KOPT-K1 (cell line): ENCODE measurements around the gene HSPA2.
"Not testable (repeated sequence)": the region's sequence is repeated elsewhere in the genome, so short reads cannot be mapped to it uniquely, and the experiment has no call there.

Experiments used
- H3K27ac ChIP-seq: fragments of 200-600 bp; sonication (generic); 2 replicates; pipeline ENCODE4 v1.5.1; 2016; ENCODE audit warnings: antibody characterized with exemption, mild to moderate bottlenecking, low read depth, low read length; ENCODE audit not compliant: poor library complexity, severe bottlenecking
- H3K36me3 ChIP-seq: fragments of 200-600 bp; sonication (generic); 2 replicates; pipeline ENCODE4 v1.5.1; 2017; ENCODE audit warnings: antibody characterized with exemption, mild to moderate bottlenecking, low read length, moderate library complexity; ENCODE audit not compliant: insufficient read depth
- H3K9me3 ChIP-seq: fragments of 200-600 bp; sonication (generic); 2 replicates; pipeline ENCODE4 v1.5.1; 2017; ENCODE audit warnings: antibody characterized with exemption, low read length, mild to moderate bottlenecking; ENCODE audit not compliant: insufficient read depth, poor library complexity, severe bottlenecking

Gene HSPA2

GRCh38 chr14:64507376-64508156 is 33.0 kb upstream of the HSPA2 start:
- H3K27ac ChIP-seq = peak overlapping the region; percentile 96
- peaks cover 7% of the 10 kb centered on the region for H3K36me3 ChIP-seq
- no peaks in the 10 kb centered on the region for H3K9me3 ChIP-seq

- Histone ChIP-seq H3K36me3 (peaks cover 11% of the 10 kb centered on the region), H3K27ac (no peak overlapping the region), H3K9me3 (no peaks in the 10 kb centered on the region)
Measured at GRCh38 chr14:64508215-64508776, 32.2 kb upstream of the HSPA2 start.

DNA sequence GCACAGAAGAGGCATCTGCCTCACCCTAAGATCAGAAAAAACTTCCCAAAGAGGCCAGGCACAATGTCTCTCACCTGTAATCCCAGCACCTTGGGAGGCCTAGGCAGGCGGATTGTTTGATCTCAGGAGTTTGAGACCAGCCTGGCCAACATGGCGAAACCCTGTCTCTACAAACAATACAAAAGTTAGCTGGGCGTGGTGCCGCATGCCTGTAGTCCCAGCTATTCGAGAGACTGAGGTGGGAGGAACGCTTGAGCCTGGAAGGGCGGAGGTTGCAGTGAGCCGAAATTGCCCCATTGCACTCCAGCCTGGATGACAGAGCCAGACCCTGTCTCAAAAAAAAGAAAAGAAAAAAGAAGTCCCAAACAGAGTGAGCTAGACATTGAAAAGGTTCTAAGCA is 31.5 kb upstream of the HSPA2 start:
- Histone ChIP-seq H3K36me3 (peaks cover 16% of the 10 kb centered on the region), H3K9me3 (no peaks in the 10 kb centered on the region), H3K27ac (no peak overlapping the region)

- Histone ChIP-seq H3K27ac (peak overlapping the region; percentile 11), H3K9me3 (no peaks in the 10 kb centered on the region)
Measured at GRCh38 chr14:64510825-64511671, 29.5 kb upstream of the HSPA2 start.

DNA sequence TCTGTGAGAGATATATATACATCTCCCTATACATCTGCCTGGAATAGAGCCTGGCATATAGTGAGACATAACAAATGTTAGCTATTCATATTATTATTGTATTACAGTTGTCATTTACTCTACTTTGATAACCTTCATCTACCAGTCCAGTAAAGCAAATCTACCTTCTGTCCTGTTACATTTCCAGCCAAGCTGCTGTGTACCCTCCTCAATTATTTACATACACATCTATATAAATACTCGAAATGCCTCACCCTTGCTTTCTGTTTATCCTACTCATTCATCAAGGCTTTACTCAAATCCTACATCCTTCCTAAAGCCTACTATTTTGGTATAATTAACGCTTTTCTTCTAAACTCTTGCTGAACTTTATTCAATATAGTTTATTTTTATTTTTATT is 27.3 kb upstream of the HSPA2 start:
- Histone ChIP-seq H3K9me3 (no peaks in the 10 kb centered on the region), H3K36me3 (peaks cover 21% of the 10 kb centered on the region), H3K27ac (no peak overlapping the region)

More at GRCh38 chr14:64510825-64511671, 29.5 kb upstream of the HSPA2 start:
- H3K36me3 ChIP-seq = peaks cover 21% of the 10 kb centered on the region

DNA sequence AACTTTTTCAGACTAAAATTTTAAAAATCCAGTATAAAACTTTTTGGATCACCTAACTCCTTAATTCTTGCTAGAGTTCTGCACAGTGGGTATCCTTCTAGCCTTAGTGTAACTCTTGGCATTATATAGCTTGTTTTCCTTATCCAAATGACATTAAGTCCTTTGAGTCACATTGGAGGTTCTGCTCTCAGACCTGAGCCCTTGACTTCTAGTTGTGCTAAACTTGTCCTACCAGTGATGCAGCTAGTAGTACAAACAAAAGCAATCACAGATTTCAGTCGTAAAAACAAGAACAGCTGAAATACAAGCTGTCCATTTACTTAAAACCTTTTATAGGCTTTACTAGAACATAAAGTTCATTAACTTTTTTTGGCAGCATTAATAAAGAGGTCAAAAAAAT is 25.5 kb upstream of the HSPA2 start:
- Histone ChIP-seq H3K27ac (no peak overlapping the region), H3K9me3 (no peaks in the 10 kb centered on the region), H3K36me3 (peaks cover 21% of the 10 kb centered on the region)

- H3K36me3 ChIP-seq = peaks cover 26% of the 10 kb centered on the region
- H3K9me3 ChIP-seq = no peaks in the 10 kb centered on the region
- H3K27ac ChIP-seq = no peak overlapping the region
Measured at GRCh38 chr14:64516969-64517368, 23.6 kb upstream of the HSPA2 start.

- peaks cover 33% of the 10 kb centered on the region for H3K36me3 ChIP-seq
- H3K27ac ChIP-seq, H3K9me3 ChIP-seq: not testable (repeated sequence)
Measured at GRCh38 chr14:64517667-64518066, 22.9 kb upstream of the HSPA2 start.

- Histone ChIP-seq H3K36me3 (peaks cover 35% of the 10 kb centered on the region), H3K27ac (no peak overlapping the region), H3K9me3 (no peaks in the 10 kb centered on the region)
Measured at GRCh38 chr14:64518229-64518628, 22.3 kb upstream of the HSPA2 start.

- Histone ChIP-seq H3K27ac (no peak overlapping the region), H3K36me3 (peaks cover 46% of the 10 kb centered on the region), H3K9me3 (no peaks in the 10 kb centered on the region)
Measured at GRCh38 chr14:64520699-64521098, 19.8 kb upstream of the HSPA2 start.

DNA sequence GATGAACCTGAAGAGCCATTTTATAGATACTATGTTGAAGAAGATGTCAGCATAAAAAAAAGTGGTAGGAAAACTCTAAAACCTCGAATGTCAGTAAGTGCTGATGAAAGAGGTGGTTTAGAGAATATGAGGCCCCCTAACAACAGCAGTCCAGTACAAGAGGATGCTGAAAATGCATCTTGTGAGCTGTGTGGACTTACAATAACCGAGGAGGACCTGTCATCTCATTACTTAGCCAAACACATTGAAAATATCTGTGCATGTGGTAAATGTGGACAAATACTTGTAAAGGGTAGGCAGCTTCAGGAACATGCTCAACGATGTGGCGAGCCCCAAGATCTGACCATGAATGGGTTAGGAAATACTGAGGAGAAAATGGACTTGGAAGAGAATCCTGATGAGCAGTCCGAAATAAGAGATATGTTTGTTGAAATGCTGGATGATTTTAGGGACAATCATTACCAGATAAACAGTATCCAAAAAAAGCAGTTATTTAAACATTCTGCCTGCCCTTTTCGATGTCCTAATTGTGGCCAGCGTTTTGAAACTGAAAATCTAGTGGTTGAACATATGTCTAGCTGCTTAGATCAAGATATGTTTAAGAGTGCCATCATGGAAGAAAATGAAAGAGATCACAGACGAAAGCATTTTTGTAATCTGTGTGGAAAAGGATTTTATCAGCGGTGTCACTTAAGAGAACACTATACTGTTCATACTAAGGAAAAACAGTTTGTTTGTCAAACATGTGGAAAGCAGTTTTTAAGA is 17.8 kb upstream of the HSPA2 start:
- H3K27ac ChIP-seq = no peak overlapping the region
- no peaks in the 10 kb centered on the region for H3K9me3 ChIP-seq
- peaks cover 58% of the 10 kb centered on the region for H3K36me3 ChIP-seq

GRCh38 chr14:64525354-64525753 is 15.2 kb upstream of the HSPA2 start:
- Histone ChIP-seq H3K27ac (no peak overlapping the region), H3K36me3 (peaks cover 66% of the 10 kb centered on the region), H3K9me3 (no peaks in the 10 kb centered on the region)

- Histone ChIP-seq H3K36me3 (peaks cover 11% of the 10 kb centered on the region), H3K9me3 (no peaks in the 10 kb centered on the region)
Measured at GRCh38 chr14:64531567-64531966, 9.0 kb upstream of the HSPA2 start.

DNA sequence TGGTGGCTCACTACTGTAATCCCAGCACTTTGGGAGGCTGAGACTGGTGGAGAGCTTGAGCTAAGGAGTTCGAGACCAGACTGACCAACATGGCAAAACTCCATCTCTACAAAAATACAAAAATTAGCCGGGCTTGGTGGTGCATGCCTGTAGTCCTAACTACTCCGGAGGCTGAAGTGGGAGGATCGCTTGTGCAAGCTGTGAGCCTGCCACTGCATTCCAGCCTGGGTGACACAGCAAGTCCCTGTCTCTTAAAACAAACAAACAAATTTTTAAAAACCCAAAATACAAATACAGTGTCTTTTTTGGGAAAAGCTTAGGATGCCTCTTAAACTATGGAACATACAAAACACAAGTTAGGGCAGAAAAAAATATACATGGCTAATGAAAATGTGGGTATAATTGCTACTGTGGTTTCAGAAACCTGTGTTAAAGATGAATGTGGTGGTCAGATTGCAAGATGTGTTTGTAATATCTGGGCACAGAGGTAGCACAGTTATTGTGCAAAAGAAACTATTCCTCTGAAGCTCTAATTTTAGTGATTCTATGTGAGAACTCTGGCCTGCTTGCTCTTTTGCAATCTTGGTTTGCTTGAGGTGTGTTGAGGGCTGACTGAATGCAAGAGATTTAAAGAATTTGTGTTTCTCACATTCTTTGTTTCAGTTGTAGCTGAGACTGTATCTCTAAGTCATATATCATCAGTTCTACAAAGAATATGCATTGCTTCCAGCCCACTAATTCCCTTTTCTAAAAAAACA is 3.9 kb upstream of the HSPA2 start:
- Histone ChIP-seq H3K27ac (no peak overlapping the region), H3K9me3 (peaks cover 12% of the 10 kb centered on the region), H3K36me3 (no peaks in the 10 kb centered on the region)

More at GRCh38 chr14:64531567-64531966, 9.0 kb upstream of the HSPA2 start:
- no peak overlapping the region for H3K27ac ChIP-seq
